ENCODE results near the gene TBXAS1.

DNA sequence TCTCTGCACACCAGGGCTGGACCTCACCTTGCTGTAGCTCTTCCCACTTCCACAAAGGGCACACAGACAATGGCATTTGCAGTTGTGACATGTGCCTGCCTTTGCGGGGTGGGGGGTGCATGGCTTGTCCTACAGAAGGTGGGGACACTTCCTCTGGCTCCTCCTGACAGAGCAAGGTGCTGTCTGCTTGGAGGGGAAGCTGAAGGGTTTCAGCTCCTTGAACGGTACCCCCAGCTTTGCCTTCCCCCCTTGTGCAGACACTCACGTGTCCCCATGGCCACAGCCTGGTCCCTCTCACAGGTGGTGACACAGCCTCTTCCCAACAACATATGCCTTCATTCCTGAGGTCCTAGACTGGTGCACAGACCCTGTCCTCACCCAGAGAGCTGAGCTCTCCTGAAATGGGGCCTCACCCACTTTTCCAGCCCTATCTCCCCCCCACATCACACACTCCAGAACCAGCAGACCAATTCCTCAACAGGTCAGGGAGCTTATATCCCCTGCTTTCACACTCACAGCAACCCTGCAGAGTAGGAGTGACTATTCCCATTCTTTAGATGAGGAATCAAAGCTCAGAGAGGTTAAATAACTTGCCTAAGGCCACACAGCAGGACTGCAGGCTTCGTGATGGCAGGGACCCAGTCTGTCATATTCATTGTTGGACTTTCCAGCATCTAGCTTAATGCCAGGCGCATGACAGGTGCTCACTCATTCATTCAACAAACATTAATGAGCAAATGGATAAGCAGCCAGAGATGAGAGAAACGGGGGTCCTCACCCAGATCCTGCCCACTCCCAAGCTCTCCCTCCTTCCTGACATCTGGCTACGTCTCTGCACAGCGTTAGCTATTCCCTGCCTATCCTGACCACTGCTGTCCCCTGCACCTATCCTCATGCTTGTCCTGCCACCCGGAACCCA is 189.3 kb downstream of the TBXAS1 start:
- TF ChIP-seq, protein P1, sequence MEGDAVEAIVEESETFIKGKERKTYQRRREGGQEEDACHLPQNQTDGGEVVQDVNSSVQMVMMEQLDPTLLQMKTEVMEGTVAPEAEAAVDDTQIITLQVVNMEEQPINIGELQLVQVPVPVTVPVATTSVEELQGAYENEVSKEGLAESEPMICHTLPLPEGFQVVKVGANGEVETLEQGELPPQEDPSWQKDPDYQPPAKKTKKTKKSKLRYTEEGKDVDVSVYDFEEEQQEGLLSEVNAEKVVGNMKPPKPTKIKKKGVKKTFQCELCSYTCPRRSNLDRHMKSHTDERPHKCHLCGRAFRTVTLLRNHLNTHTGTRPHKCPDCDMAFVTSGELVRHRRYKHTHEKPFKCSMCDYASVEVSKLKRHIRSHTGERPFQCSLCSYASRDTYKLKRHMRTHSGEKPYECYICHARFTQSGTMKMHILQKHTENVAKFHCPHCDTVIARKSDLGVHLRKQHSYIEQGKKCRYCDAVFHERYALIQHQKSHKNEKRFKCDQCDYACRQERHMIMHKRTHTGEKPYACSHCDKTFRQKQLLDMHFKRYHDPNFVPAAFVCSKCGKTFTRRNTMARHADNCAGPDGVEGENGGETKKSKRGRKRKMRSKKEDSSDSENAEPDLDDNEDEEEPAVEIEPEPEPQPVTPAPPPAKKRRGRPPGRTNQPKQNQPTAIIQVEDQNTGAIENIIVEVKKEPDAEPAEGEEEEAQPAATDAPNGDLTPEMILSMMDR (IDR thresholded peaks at IDR 0.05), result no peak
- no peak for TF ChIP-seq ZFX (IDR thresholded peaks at IDR 0.05; ENCODE audit: borderline replicate concordance)

All from 22Rv1 (cell line).